HepG2 (cell line): ENCODE results near the gene BRSK2. TPM values are rescaled to one million over a fixed set of nuclear protein-coding genes. Genes with fewer than 3 reads are reported as not detected.

Source experiments
- ZNF605 ChIP-seq: sonication (generic); formaldehyde crosslinking; IDR thresholded peaks from 2 replicates; pipeline ENCODE4 v1.8.0; 2022; ENCODE audit warnings: mild to moderate bottlenecking, missing genetic modification reagents
- ZNF678 ChIP-seq: sonication (generic); formaldehyde crosslinking; IDR thresholded peaks from 2 replicates; pipeline ENCODE4 v1.4.0; 2020; ENCODE audit warnings: mild to moderate bottlenecking, missing genetic modification reagents
- polyA plus RNA-seq, 8 experiments: library from polyadenylated mRNA; depleted of rRNA in 3 of 8; stranded (reverse) in 7 of 8; unstranded in 1 of 8; fragments of >200 nt; fragmentation: Illumina TruSeq in 4 of 8; extraction: Trizol in 4 of 8; gene quantifications; 2 replicates each; pipeline versions ENCODE4 v1.2.1 to v1.2.3, GENCODE V29; 2011 to 2016; ENCODE audit warnings: low read depth in 4 of 8, missing spikeins in 1 of 8, mixed read lengths in 1 of 8; ENCODE audit not compliant: insufficient read depth in 1 of 8
- total RNA-seq, 5 experiments: library from RNA; depleted of rRNA; stranded (reverse); fragments of >200 nt; fragmentation: Illumina TruSeq; extraction: Trizol; gene quantifications; 2 replicates each; pipeline ENCODE4 v1.2.3, GENCODE V29; 2016; ENCODE audit warnings: low read depth in 1 of 5
- TF ChIP-seq, protein P1 (sequence below): sonication (generic); formaldehyde crosslinking; IDR thresholded peaks from 2 replicates; pipeline ENCODE4 v1.4.0; 2020; ENCODE audit warnings: missing genetic modification reagents, borderline replicate concordance
- TF ChIP-seq, protein P2 (sequence below): sonication (generic); formaldehyde crosslinking; conservative IDR thresholded peaks from 2 replicates; pipeline ENCODE4 v1.4.0; 2020; ENCODE audit warnings: missing genetic modification reagents
- TF ChIP-seq, protein P3 (sequence below): IDR thresholded peaks from 2 replicates; pipeline ENCODE4 v1.4.0; 2020; ENCODE audit warnings: mild to moderate bottlenecking, missing genetic modification reagents

Gene BRSK2
- total and polyA plus RNA-seq, 2 of the 13 experiments (the other 11 are each of a cell fraction or from before 2014, with no cell fraction given) = 0.74 to 1.1 TPM

DNA sequence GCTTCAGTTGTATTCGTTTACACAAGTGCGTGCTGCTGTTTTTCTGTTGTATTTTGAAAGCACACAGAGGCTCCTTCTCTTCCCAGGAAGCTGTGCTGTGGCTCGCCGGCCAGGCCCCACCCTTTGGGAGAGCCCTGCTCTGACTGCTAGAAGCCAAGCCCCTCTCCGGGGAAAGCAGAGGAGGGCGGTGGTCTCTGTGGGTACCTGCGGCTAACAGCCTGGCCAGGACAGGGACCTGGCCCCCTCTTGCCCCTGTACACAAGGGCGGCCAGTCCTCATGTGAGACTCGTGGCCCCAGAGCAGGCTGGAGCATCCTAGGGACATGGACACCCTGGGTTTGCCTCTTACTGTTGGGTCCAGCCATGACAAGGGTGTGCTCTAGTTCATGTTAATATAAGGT, 82.0 kb downstream of the BRSK2 start (continued):
- TF ChIP-seq ZNF605 = no peak
- no peak for TF ChIP-seq ZNF678 (CRISPR knock-in tag)
- TF ChIP-seq, protein P1, sequence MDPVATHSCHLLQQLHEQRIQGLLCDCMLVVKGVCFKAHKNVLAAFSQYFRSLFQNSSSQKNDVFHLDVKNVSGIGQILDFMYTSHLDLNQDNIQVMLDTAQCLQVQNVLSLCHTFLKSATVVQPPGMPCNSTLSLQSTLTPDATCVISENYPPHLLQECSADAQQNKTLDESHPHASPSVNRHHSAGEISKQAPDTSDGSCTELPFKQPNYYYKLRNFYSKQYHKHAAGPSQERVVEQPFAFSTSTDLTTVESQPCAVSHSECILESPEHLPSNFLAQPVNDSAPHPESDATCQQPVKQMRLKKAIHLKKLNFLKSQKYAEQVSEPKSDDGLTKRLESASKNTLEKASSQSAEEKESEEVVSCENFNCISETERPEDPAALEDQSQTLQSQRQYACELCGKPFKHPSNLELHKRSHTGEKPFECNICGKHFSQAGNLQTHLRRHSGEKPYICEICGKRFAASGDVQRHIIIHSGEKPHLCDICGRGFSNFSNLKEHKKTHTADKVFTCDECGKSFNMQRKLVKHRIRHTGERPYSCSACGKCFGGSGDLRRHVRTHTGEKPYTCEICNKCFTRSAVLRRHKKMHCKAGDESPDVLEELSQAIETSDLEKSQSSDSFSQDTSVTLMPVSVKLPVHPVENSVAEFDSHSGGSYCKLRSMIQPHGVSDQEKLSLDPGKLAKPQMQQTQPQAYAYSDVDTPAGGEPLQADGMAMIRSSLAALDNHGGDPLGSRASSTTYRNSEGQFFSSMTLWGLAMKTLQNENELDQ (CRISPR knock-in tag) = no peak
- TF ChIP-seq, protein P2, sequence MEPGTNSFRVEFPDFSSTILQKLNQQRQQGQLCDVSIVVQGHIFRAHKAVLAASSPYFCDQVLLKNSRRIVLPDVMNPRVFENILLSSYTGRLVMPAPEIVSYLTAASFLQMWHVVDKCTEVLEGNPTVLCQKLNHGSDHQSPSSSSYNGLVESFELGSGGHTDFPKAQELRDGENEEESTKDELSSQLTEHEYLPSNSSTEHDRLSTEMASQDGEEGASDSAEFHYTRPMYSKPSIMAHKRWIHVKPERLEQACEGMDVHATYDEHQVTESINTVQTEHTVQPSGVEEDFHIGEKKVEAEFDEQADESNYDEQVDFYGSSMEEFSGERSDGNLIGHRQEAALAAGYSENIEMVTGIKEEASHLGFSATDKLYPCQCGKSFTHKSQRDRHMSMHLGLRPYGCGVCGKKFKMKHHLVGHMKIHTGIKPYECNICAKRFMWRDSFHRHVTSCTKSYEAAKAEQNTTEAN (CRISPR knock-in tag) = no peak
- TF ChIP-seq, protein P3, sequence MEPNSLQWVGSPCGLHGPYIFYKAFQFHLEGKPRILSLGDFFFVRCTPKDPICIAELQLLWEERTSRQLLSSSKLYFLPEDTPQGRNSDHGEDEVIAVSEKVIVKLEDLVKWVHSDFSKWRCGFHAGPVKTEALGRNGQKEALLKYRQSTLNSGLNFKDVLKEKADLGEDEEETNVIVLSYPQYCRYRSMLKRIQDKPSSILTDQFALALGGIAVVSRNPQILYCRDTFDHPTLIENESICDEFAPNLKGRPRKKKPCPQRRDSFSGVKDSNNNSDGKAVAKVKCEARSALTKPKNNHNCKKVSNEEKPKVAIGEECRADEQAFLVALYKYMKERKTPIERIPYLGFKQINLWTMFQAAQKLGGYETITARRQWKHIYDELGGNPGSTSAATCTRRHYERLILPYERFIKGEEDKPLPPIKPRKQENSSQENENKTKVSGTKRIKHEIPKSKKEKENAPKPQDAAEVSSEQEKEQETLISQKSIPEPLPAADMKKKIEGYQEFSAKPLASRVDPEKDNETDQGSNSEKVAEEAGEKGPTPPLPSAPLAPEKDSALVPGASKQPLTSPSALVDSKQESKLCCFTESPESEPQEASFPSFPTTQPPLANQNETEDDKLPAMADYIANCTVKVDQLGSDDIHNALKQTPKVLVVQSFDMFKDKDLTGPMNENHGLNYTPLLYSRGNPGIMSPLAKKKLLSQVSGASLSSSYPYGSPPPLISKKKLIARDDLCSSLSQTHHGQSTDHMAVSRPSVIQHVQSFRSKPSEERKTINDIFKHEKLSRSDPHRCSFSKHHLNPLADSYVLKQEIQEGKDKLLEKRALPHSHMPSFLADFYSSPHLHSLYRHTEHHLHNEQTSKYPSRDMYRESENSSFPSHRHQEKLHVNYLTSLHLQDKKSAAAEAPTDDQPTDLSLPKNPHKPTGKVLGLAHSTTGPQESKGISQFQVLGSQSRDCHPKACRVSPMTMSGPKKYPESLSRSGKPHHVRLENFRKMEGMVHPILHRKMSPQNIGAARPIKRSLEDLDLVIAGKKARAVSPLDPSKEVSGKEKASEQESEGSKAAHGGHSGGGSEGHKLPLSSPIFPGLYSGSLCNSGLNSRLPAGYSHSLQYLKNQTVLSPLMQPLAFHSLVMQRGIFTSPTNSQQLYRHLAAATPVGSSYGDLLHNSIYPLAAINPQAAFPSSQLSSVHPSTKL (CRISPR knock-in tag) = no peak
